HG03159 (cell line): ENCODE data around the gene IER3IP1.
"Not testable (repeated sequence)": the region's sequence is repeated elsewhere in the genome, so short reads cannot be mapped to it uniquely, and the experiment has no call there.

Source experiments
- ATAC-seq: cut with Tn5 transposase; IDR thresholded peaks from one replicate; pipeline ENCODE4 v1.9.1; 2021; ENCODE audit warnings: mild to moderate bottlenecking, moderate library complexity; ENCODE audit not compliant: unreplicated experiment

IER3IP1 gene

GRCh38 chr18:47163241-47163640, 12.9 kb downstream of the IER3IP1 start:
- ATAC-seq, result peak; percentile 84

- ATAC-seq, result no peak
Observed at GRCh38 chr18:47160256-47160655, 15.9 kb downstream of the IER3IP1 start.

- ATAC-seq, result not testable (repeated sequence)
Observed at GRCh38 chr18:47158404-47158803, 17.8 kb downstream of the IER3IP1 start.

- no peak for ATAC-seq
Observed at GRCh38 chr18:47151439-47151838, 24.7 kb downstream of the IER3IP1 start.

GRCh38 chr18:47150824-47151366, 25.3 kb downstream of the IER3IP1 start:
- ATAC-seq, result peak; percentile 21

GRCh38 chr18:47150029-47150823, 25.9 kb downstream of the IER3IP1 start, which contains the start of gene HDHD2:
HDHD2 (minus strand) TSS chr18:47150500; CDS start chr18:47136439, 14,061 bp downstream.
- ATAC-seq, result peak; percentile 84

GRCh38 chr18:47149457-47150028, 26.6 kb downstream of the IER3IP1 start:
- no peak for ATAC-seq

GRCh38 chr18:47146206-47146605, 30.0 kb downstream of the IER3IP1 start:
- ATAC-seq, result no peak

GRCh38 chr18:47143899-47144485, 32.2 kb downstream of the IER3IP1 start:
- ATAC-seq, result no peak

GRCh38 chr18:47143153-47143552, 33.0 kb downstream of the IER3IP1 start:
- ATAC-seq, result no peak

- ATAC-seq, result no peak
Observed at GRCh38 chr18:47141289-47141688, 34.9 kb downstream of the IER3IP1 start.

GRCh38 chr18:47121146-47121545, 55.0 kb downstream of the IER3IP1 start:
- no peak for ATAC-seq

- ATAC-seq, result peak; percentile 86
Observed at GRCh38 chr18:47120428-47120827, 55.7 kb downstream of the IER3IP1 start.

GRCh38 chr18:47118981-47119380, 57.2 kb downstream of the IER3IP1 start:
- ATAC-seq, result no peak

GRCh38 chr18:47115205-47115604, 61.0 kb downstream of the IER3IP1 start:
- ATAC-seq, result no peak

GRCh38 chr18:47113796-47114540, 62.2 kb downstream of the IER3IP1 start:
- ATAC-seq, result no peak

GRCh38 chr18:47110492-47111274, 65.5 kb downstream of the IER3IP1 start:
- no peak for ATAC-seq

- no peak for ATAC-seq
Observed at GRCh38 chr18:47109720-47110119, 66.4 kb downstream of the IER3IP1 start.

GRCh38 chr18:47108998-47109405, 67.2 kb downstream of the IER3IP1 start:
- ATAC-seq, result no peak

GRCh38 chr18:47108373-47108772, 67.8 kb downstream of the IER3IP1 start:
- ATAC-seq, result no peak
